Stimulated activated CD4-positive, alpha-beta T cell treated with anti-CD3 and anti-CD28 coated beads, TNF-alpha, amount 100 ng/mL, for 4 hours (primary cell): ENCODE data around the gene ADD3.

Experiments used
- DNase-seq, 3 experiments: peaks; one replicate each; pipeline ENCODE4 v3.0.0-alpha.2; 2020; ENCODE audit warnings: low read depth in 3 of 3

The ADD3 gene

GRCh38 chr10:110061687-110062086 is 53.9 kb downstream of the ADD3 start:
- no peak for DNase-seq

- no peak for DNase-seq
Observed at GRCh38 chr10:110065269-110065668, 57.5 kb downstream of the ADD3 start.

- peak in 1 of 3 experiments; percentile 20 for DNase-seq
Observed at GRCh38 chr10:110067960-110068770, 60.4 kb downstream of the ADD3 start.

- no peak for DNase-seq
Observed at GRCh38 chr10:110068780-110069179, 61.0 kb downstream of the ADD3 start.

GRCh38 chr10:110069502-110069982 is 61.8 kb downstream of the ADD3 start:
- DNase-seq = no peak

- no peak for DNase-seq
Observed at GRCh38 chr10:110073896-110074295, 66.1 kb downstream of the ADD3 start.

GRCh38 chr10:110074298-110074697 is 66.5 kb downstream of the ADD3 start:
- DNase-seq = no peak

GRCh38 chr10:110074758-110075671 is 67.2 kb downstream of the ADD3 start:
- no peak for DNase-seq

- no peak for DNase-seq
Observed at GRCh38 chr10:110075686-110076085, 67.9 kb downstream of the ADD3 start.

- no peak for DNase-seq
Observed at GRCh38 chr10:110076559-110077318, 69.0 kb downstream of the ADD3 start.

- DNase-seq = no peak
Observed at GRCh38 chr10:110077436-110078130, 69.8 kb downstream of the ADD3 start.

GRCh38 chr10:110078317-110078716 is 70.5 kb downstream of the ADD3 start:
- no peak for DNase-seq

- DNase-seq = no peak
Observed at GRCh38 chr10:110081911-110082310, 74.1 kb downstream of the ADD3 start.

GRCh38 chr10:110083884-110084283 is 76.1 kb downstream of the ADD3 start:
- DNase-seq = no peak

- no peak for DNase-seq
Observed at GRCh38 chr10:110087682-110088081, 79.9 kb downstream of the ADD3 start.

- DNase-seq = no peak
Observed at GRCh38 chr10:110088367-110089104, 80.8 kb downstream of the ADD3 start.

- no peak for DNase-seq
Observed at GRCh38 chr10:110091830-110092229, 84.0 kb downstream of the ADD3 start.

- DNase-seq = no peak
Observed at GRCh38 chr10:110093722-110094121, 85.9 kb downstream of the ADD3 start.

GRCh38 chr10:110094786-110095185 is 87.0 kb downstream of the ADD3 start:
- DNase-seq = no peak

GRCh38 chr10:110101464-110102144 is 93.8 kb downstream of the ADD3 start:
- no peak for DNase-seq
